Measurements from ENCODE around the gene DSCAML1. TPM values are rescaled to one million over a fixed set of nuclear protein-coding genes. Genes with fewer than 3 reads are reported as not detected.
A peak's percentile ranks its signal among the peaks of the same experiment; 100 is the strongest.

The DSCAML1 gene
- total RNA-seq, 1 experiment from 2014 or later, result not detected

DNA sequence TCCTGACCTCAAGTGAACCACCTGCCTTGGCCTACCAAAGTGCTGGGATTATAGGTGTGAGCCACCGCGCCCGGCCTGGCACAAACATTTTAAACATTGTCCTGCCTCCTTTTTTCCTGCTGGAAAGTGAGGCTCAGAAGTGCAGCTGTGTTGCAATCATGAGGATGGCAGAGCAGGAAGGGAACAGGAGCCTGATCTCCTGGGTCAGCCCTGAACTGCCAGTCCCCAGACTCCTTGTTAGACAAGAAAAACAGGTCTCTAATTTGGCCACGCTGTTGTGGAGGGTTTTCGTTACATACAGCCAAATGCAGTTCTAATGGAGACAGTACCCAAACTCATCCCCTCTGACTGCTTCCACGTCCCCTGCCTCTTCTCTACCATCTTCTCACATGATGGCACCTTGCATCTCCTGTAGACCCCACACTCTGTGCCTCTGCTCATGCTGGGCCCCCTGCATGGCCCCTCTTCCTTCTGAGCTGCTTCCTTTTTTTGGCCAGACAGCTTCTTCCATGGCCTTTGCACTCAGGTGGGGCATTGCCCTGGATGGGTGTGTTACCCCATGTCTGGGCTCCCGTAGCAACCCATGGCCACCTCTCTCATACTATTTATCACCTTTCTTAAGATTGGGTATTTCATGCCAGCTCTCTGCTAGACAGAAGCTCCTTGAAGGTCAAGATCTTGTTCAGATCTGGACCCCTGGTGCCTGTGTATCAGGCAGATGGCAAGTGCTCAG is 242.2 kb downstream of the DSCAML1 start:
- no peaks in the 10 kb centered on the region for H3F3A ChIP-seq (ENCODE audit: low read length, unreplicated experiment)
- ATAC-seq, result no peak
- no peak overlapping the region for H3K4me3 ChIP-seq (ENCODE audit: low read length)
- ChIA-PET CTCF (no interaction called here), POLR2A (ENCODE audit: unreplicated experiment) (no interaction called here)
- peaks cover 97% of the 10 kb centered on the region for H3K27me3 ChIP-seq (ENCODE audit: low read length)
- no peaks in the 10 kb centered on the region for H4K20me1 ChIP-seq (ENCODE audit: low read length)
- H3K79me2 ChIP-seq (ENCODE audit: low read length), result no peaks in the 10 kb centered on the region
- H3K36me3 ChIP-seq (ENCODE audit: low read depth, low read length), result no peaks in the 10 kb centered on the region
- H3K9me3 ChIP-seq (ENCODE audit: low read length), result no peaks in the 10 kb centered on the region
- H3K27ac ChIP-seq (ENCODE audit: low read length), result no peak overlapping the region
- no TSS peak for BruUV-seq (replicated peaks)
- H2AFZ ChIP-seq (ENCODE audit: low read length), result no peak overlapping the region
- DNase-seq, result peak; percentile 37
- TF ChIP-seq EZH2 (IDR thresholded peaks at IDR 0.05; ENCODE audit: low read length, unreplicated experiment), result no peak
- TF ChIP-seq EZH2phosphoT487 (IDR thresholded peaks at IDR 0.05; ENCODE audit: borderline replicate concordance, low read length), result no peak
- TF ChIP-seq, protein P1, sequence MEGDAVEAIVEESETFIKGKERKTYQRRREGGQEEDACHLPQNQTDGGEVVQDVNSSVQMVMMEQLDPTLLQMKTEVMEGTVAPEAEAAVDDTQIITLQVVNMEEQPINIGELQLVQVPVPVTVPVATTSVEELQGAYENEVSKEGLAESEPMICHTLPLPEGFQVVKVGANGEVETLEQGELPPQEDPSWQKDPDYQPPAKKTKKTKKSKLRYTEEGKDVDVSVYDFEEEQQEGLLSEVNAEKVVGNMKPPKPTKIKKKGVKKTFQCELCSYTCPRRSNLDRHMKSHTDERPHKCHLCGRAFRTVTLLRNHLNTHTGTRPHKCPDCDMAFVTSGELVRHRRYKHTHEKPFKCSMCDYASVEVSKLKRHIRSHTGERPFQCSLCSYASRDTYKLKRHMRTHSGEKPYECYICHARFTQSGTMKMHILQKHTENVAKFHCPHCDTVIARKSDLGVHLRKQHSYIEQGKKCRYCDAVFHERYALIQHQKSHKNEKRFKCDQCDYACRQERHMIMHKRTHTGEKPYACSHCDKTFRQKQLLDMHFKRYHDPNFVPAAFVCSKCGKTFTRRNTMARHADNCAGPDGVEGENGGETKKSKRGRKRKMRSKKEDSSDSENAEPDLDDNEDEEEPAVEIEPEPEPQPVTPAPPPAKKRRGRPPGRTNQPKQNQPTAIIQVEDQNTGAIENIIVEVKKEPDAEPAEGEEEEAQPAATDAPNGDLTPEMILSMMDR (conservative IDR thresholded peaks at IDR 0.05; ENCODE audit: low read depth, low read length), result no peak
- H3K9ac ChIP-seq (ENCODE audit: low read length), result no peak overlapping the region
- no peaks in the 10 kb centered on the region for H3K4me1 ChIP-seq (ENCODE audit: insufficient read depth, low read length)
- intact Hi-C loops (cut with micrococcal nuclease), result no loop called here
- no peak overlapping the region for H3K4me2 ChIP-seq (ENCODE audit: low read length)
- H3K9me2 ChIP-seq (replicated peaks; ENCODE audit: low read length), result no peaks in the 10 kb centered on the region

DNA sequence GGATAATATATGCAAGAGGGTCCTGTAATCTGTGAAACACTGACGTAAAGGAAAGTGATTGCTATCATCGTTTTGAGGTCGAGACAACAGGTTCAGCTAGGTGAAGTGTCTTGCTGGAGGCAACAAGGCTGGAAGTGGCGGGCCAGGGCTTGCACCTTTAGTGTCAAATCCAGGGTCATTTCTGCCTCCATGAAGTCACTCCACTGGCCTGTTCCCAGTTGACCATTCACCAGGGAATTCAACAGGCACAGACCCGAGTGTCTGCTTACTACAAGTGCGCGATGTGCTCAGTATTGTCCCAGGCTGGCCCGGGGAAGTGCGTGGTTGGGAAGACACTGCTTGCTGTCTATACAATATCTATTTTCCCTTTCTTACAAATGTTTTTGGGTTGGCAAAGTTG is 244.4 kb downstream of the DSCAML1 start:
- DNase-seq (no peak), ATAC-seq (no peak)
- CTCF ChIA-PET, result no interaction called here
- H3K27me3 ChIP-seq (ENCODE audit: low read length), result peaks cover 97% of the 10 kb centered on the region
- no peaks in the 10 kb centered on the region for H4K20me1 ChIP-seq (ENCODE audit: low read length)
- H3K4me1 ChIP-seq (ENCODE audit: insufficient read depth, low read length), result no peaks in the 10 kb centered on the region
- H3F3A ChIP-seq (ENCODE audit: low read length, unreplicated experiment), result no peaks in the 10 kb centered on the region
- H3K4me3 ChIP-seq (ENCODE audit: low read length), result no peak overlapping the region
- no peak overlapping the region for H2AFZ ChIP-seq (ENCODE audit: low read length)
- intact Hi-C loops (cut with micrococcal nuclease), result no loop called here
- no TSS peak for BruUV-seq (replicated peaks)
- H3K4me2 ChIP-seq (ENCODE audit: low read length), result no peak overlapping the region
- TF ChIP-seq EZH2 (IDR thresholded peaks at IDR 0.05; ENCODE audit: low read length, unreplicated experiment), result no peak
- TF ChIP-seq, protein P1 (conservative IDR thresholded peaks at IDR 0.05; ENCODE audit: low read depth, low read length), result no peak
- TF ChIP-seq EZH2phosphoT487 (IDR thresholded peaks at IDR 0.05; ENCODE audit: borderline replicate concordance, low read length), result no peak
- no peak overlapping the region for H3K9ac ChIP-seq (ENCODE audit: low read length)
- no peaks in the 10 kb centered on the region for H3K9me2 ChIP-seq (replicated peaks; ENCODE audit: low read length)
- no peaks in the 10 kb centered on the region for H3K79me2 ChIP-seq (ENCODE audit: low read length)
- POLR2A ChIA-PET (ENCODE audit: unreplicated experiment), result no interaction called here
- no peaks in the 10 kb centered on the region for H3K36me3 ChIP-seq (ENCODE audit: low read depth, low read length)
- no peaks in the 10 kb centered on the region for H3K9me3 ChIP-seq (ENCODE audit: low read length)
- H3K27ac ChIP-seq (ENCODE audit: low read length), result no peak overlapping the region

DNA sequence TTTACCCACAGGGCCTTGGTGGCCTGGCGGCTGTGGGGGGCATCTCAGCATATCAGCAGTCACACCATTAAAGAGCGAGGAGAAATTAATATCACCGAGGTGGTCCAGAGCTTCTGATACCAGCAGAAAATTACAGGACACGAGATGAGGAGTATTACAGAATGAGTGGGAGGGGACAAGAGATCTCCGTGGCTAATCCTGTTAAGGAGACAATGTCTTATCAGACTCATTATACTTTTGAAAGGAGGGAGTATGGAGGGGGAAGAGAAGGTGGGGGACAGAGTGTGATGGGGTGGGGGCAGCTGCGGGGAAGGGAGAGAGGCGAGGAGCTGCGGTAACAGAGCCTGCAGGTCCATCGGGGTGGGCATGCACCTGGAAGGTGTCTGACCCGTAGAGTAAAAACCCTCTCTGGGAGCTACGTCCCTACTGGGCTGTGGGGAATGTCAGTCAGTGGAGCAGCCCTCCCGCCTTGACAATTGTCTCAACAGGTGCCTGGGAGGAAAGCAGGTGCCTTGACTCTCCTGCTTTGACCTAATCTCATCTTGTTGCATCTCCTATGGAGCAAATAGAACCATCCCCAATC is 245.2 kb downstream of the DSCAML1 start:
- H3F3A ChIP-seq (ENCODE audit: low read length, unreplicated experiment), result no peaks in the 10 kb centered on the region
- no peak for ATAC-seq
- no peaks in the 10 kb centered on the region for H3K9me3 ChIP-seq (ENCODE audit: low read length)
- H3K4me1 ChIP-seq (ENCODE audit: insufficient read depth, low read length), result no peaks in the 10 kb centered on the region
- ChIA-PET POLR2A (ENCODE audit: unreplicated experiment) (no interaction called here), CTCF (no interaction called here)
- H3K79me2 ChIP-seq (ENCODE audit: low read length), result no peaks in the 10 kb centered on the region
- no peak for DNase-seq
- no peak overlapping the region for H3K27ac ChIP-seq (ENCODE audit: low read length)
- H2AFZ ChIP-seq (ENCODE audit: low read length), result no peak overlapping the region
- no peaks in the 10 kb centered on the region for H3K9me2 ChIP-seq (replicated peaks; ENCODE audit: low read length)
- H4K20me1 ChIP-seq (ENCODE audit: low read length), result no peaks in the 10 kb centered on the region
- no peak overlapping the region for H3K4me2 ChIP-seq (ENCODE audit: low read length)
- H3K4me3 ChIP-seq (ENCODE audit: low read length), result no peak overlapping the region
- no peak overlapping the region for H3K9ac ChIP-seq (ENCODE audit: low read length)
- H3K27me3 ChIP-seq (ENCODE audit: low read length), result peaks cover 97% of the 10 kb centered on the region
- no peaks in the 10 kb centered on the region for H3K36me3 ChIP-seq (ENCODE audit: low read depth, low read length)
- intact Hi-C loops (cut with micrococcal nuclease), result no loop called here
- TF ChIP-seq, protein P1 (conservative IDR thresholded peaks at IDR 0.05; ENCODE audit: low read depth, low read length), result no peak
- no peak for TF ChIP-seq EZH2 (IDR thresholded peaks at IDR 0.05; ENCODE audit: low read length, unreplicated experiment)
- no peak for TF ChIP-seq EZH2phosphoT487 (IDR thresholded peaks at IDR 0.05; ENCODE audit: borderline replicate concordance, low read length)
- no TSS peak for BruUV-seq (replicated peaks)
